Measurements from ENCODE around the gene OTOA.
A peak's percentile ranks its signal among the peaks of the same experiment; 100 is the strongest.
"Not testable (repeated sequence)": the region's sequence is repeated elsewhere in the genome, so short reads cannot be mapped to it uniquely, and the experiment has no call there.

Gene OTOA

GRCh38 chr16:21663889-21664647 is at the start of gene OTOA:
Gene OTOA, plus strand, starts transcription at chr16:21663968. Its CDS starts 14,547 bp downstream, at chr16:21678515.
- DNase-seq: peak; percentile 31

GRCh38 chr16:21614896-21615295 is 48.9 kb upstream of the OTOA start:
- no peak for DNase-seq

- no peak for DNase-seq
These were observed 46.2 kb upstream of the OTOA start for GRCh38 chr16:21617607-21618006.

GRCh38 chr16:21618281-21618680 is 45.5 kb upstream of the OTOA start:
- no peak for DNase-seq

- no peak for DNase-seq
These were observed 43.9 kb upstream of the OTOA start for GRCh38 chr16:21619765-21620425.

- no peak for DNase-seq
These were observed 43.2 kb upstream of the OTOA start for GRCh38 chr16:21620592-21620991.

- DNase-seq: no peak
These were observed 41.2 kb upstream of the OTOA start for GRCh38 chr16:21622545-21622944.

- DNase-seq: no peak
These were observed 38.7 kb upstream of the OTOA start for GRCh38 chr16:21625026-21625425.

GRCh38 chr16:21626659-21627277 is 37.0 kb upstream of the OTOA start:
- DNase-seq: no peak

- DNase-seq: no peak
These were observed 35.5 kb upstream of the OTOA start for GRCh38 chr16:21628121-21628726.

- no peak for DNase-seq
These were observed 35.0 kb upstream of the OTOA start for GRCh38 chr16:21628772-21629171.

GRCh38 chr16:21629616-21630539 is 33.9 kb upstream of the OTOA start:
- not testable (repeated sequence) for DNase-seq

GRCh38 chr16:21630866-21631265 is 32.9 kb upstream of the OTOA start:
- DNase-seq: not testable (repeated sequence)

GRCh38 chr16:21631376-21631775 is 32.4 kb upstream of the OTOA start:
- DNase-seq: not testable (repeated sequence)

- not testable (repeated sequence) for DNase-seq
These were observed 31.7 kb upstream of the OTOA start for GRCh38 chr16:21631951-21632575.

GRCh38 chr16:21634216-21634615 is 29.6 kb upstream of the OTOA start:
- DNase-seq: no peak

GRCh38 chr16:21635694-21636093 is 28.1 kb upstream of the OTOA start:
- DNase-seq: not testable (repeated sequence)

- no peak for DNase-seq
These were observed 26.5 kb upstream of the OTOA start for GRCh38 chr16:21637032-21637968.

GRCh38 chr16:21638573-21638975 is 25.2 kb upstream of the OTOA start:
- DNase-seq: no peak

GRCh38 chr16:21639493-21639892 is 24.3 kb upstream of the OTOA start:
- no peak for DNase-seq

GRCh38 chr16:21641916-21642315 is 21.9 kb upstream of the OTOA start:
- no peak for DNase-seq
